Astrocyte (in vitro differentiated cells and primary cell): ENCODE data around the gene SNAPC1. TPM values are rescaled to one million over a fixed set of nuclear protein-coding genes. Genes with fewer than 3 reads are reported as not detected.

Experiments
- DNase-seq: peaks from one replicate; pipeline ENCODE4 v3.0.0-alpha.2; 2010; ENCODE audit warnings: low read depth
- FAIRE-seq: peaks from 2 replicates; lab custom pipeline; 2011; peaks lifted over from hg19 to GRCh38; lab: Jason Lieb, UNC
- H2AFZ ChIP-seq: 2 replicates; pipeline ENCODE4 v1.6.0; 2012; ENCODE audit warnings: low read depth, low read length, inconsistent platforms
- H3K27ac ChIP-seq: 2 replicates; pipeline ENCODE4 v1.5.1; 2011; ENCODE audit warnings: low read depth, low read length, inconsistent platforms
- H3K27me3 ChIP-seq: 2 replicates; pipeline ENCODE4 v1.6.0; 2011; ENCODE audit warnings: low read length, inconsistent platforms; ENCODE audit not compliant: insufficient read depth
- H3K36me3 ChIP-seq: 2 replicates; pipeline ENCODE4 v1.5.1; 2011; ENCODE audit warnings: low read length, inconsistent platforms; ENCODE audit not compliant: insufficient read depth
- H3K4me1 ChIP-seq: 2 replicates; pipeline ENCODE4 v1.5.1; 2011; ENCODE audit warnings: low read length, inconsistent platforms; ENCODE audit not compliant: insufficient read depth
- H3K4me2 ChIP-seq: 2 replicates; pipeline ENCODE4 v1.6.0; 2012; ENCODE audit warnings: low read length, inconsistent platforms
- H3K4me3 ChIP-seq: 2 replicates; pipeline ENCODE4 v1.5.1; 2011; ENCODE audit warnings: low read depth, mild to moderate bottlenecking, low read length, inconsistent platforms; ENCODE audit not compliant: insufficient read depth
- H3K79me2 ChIP-seq: 2 replicates; pipeline ENCODE4 v1.6.0; 2012; ENCODE audit warnings: mild to moderate bottlenecking, low read length, inconsistent platforms; ENCODE audit not compliant: insufficient read depth
- H3K9ac ChIP-seq: 2 replicates; pipeline ENCODE4 v1.6.0; 2012; ENCODE audit warnings: mild to moderate bottlenecking, low read length, inconsistent platforms
- H3K9me3 ChIP-seq: 2 replicates; pipeline ENCODE4 v1.5.1; 2012; ENCODE audit warnings: low read depth, mild to moderate bottlenecking, low read length, inconsistent platforms; ENCODE audit not compliant: insufficient read depth
- H4K20me1 ChIP-seq: 2 replicates; pipeline ENCODE4 v1.6.0; 2012; ENCODE audit warnings: low read length, inconsistent platforms; ENCODE audit not compliant: insufficient read depth
- H3K27ac Mint-ChIP-seq: one replicate; pipeline ENCODE4 v1.8.0; 2021; ENCODE audit warnings: mild to moderate bottlenecking, mixed read lengths; ENCODE audit not compliant: unreplicated experiment
- H3K27me3 Mint-ChIP-seq: one replicate; pipeline ENCODE4 v1.8.0; 2021; ENCODE audit warnings: low read depth, mixed read lengths; ENCODE audit not compliant: unreplicated experiment
- H3K36me3 Mint-ChIP-seq: one replicate; pipeline ENCODE4 v1.8.0; 2021; ENCODE audit warnings: low read depth, mixed read lengths; ENCODE audit not compliant: unreplicated experiment
- H3K4me1 Mint-ChIP-seq: one replicate; pipeline ENCODE4 v1.8.0; 2021; ENCODE audit warnings: low read depth, mixed read lengths; ENCODE audit not compliant: unreplicated experiment
- H3K4me3 Mint-ChIP-seq: one replicate; pipeline ENCODE4 v1.8.0; 2021; ENCODE audit warnings: mild to moderate bottlenecking, moderate library complexity, mixed read lengths; ENCODE audit not compliant: unreplicated experiment
- H3K9me3 Mint-ChIP-seq: one replicate; pipeline ENCODE4 v1.8.0; 2021; ENCODE audit warnings: mild to moderate bottlenecking, mixed read lengths; ENCODE audit not compliant: unreplicated experiment
- EZH2 ChIP-seq: IDR thresholded peaks from 2 replicates; pipeline ENCODE4 v1.6.1; 2012; ENCODE audit warnings: mild to moderate bottlenecking, low read length, inconsistent platforms; ENCODE audit not compliant: insufficient read depth
- total RNA-seq: library from RNA; stranded (reverse); gene quantifications from 2 replicates; pipeline ENCODE4 v1.2.1, GENCODE V29; 2021
- TF ChIP-seq, protein P1 (sequence below): IDR thresholded peaks from 2 replicates; pipeline ENCODE4 v1.5.1; 2011; ENCODE audit warnings: low read depth, mild to moderate bottlenecking, inconsistent platforms, low read length, moderate library complexity; ENCODE audit not compliant: insufficient read depth

Gene SNAPC1
- total RNA-seq, 1 donor from 2014 or later, result 14.1 TPM

DNA sequence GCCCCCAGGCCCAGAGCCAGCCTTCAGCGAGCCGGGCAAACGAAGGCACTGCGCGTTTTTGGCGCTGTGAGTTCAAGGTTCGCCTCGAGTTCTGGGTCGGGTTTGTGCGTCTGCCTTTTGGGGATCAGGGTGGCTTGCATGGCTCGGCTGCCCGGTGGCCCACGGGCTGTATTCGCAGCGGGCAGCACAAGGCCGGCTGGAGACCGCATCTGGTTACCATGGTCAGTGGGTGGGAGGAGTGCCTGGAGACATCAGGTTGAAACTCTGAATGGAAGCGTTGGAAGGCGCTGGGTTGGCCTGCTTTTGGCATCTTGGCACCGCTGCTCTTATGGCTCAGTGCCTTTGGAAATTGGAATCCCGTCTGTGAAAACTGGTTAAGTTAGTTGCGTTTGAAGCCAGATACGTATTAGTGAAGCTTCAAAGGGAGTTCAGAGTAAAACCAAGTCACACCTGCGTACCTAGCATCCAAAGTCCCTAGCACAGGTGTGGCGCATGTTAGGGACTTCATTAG is 50.9 kb downstream of the SNAPC1 start:
- Mint-ChIP-seq H3K27me3 (peaks cover 51% of the 10 kb centered on the region), H3K4me3 (peak overlapping the region; percentile 85), H3K9me3 (peaks cover 2% of the 10 kb centered on the region), H3K36me3 (no peaks in the 10 kb centered on the region), H3K27ac (no peak overlapping the region), H3K4me1 (no peaks in the 10 kb centered on the region)
- no peaks in the 10 kb centered on the region for H4K20me1 ChIP-seq
- no peaks in the 10 kb centered on the region for H3K79me2 ChIP-seq
- H3K4me3 ChIP-seq, result peak overlapping the region; percentile 49
- TF ChIP-seq, protein P1, sequence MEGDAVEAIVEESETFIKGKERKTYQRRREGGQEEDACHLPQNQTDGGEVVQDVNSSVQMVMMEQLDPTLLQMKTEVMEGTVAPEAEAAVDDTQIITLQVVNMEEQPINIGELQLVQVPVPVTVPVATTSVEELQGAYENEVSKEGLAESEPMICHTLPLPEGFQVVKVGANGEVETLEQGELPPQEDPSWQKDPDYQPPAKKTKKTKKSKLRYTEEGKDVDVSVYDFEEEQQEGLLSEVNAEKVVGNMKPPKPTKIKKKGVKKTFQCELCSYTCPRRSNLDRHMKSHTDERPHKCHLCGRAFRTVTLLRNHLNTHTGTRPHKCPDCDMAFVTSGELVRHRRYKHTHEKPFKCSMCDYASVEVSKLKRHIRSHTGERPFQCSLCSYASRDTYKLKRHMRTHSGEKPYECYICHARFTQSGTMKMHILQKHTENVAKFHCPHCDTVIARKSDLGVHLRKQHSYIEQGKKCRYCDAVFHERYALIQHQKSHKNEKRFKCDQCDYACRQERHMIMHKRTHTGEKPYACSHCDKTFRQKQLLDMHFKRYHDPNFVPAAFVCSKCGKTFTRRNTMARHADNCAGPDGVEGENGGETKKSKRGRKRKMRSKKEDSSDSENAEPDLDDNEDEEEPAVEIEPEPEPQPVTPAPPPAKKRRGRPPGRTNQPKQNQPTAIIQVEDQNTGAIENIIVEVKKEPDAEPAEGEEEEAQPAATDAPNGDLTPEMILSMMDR, result no peak
- TF ChIP-seq EZH2, result peak; percentile 54
- H2AFZ ChIP-seq, result peak overlapping the region; percentile 92
- no peak overlapping the region for H3K27ac ChIP-seq
- H3K4me1 ChIP-seq, result no peaks in the 10 kb centered on the region
- no peaks in the 10 kb centered on the region for H3K36me3 ChIP-seq
- FAIRE-seq (no peak), DNase-seq (peak; percentile 5)
- H3K27me3 ChIP-seq, result peaks cover 38% of the 10 kb centered on the region
- H3K9ac ChIP-seq, result peak overlapping the region; percentile 35
- H3K9me3 ChIP-seq, result no peaks in the 10 kb centered on the region
- peak overlapping the region; percentile 89 for H3K4me2 ChIP-seq

DNA sequence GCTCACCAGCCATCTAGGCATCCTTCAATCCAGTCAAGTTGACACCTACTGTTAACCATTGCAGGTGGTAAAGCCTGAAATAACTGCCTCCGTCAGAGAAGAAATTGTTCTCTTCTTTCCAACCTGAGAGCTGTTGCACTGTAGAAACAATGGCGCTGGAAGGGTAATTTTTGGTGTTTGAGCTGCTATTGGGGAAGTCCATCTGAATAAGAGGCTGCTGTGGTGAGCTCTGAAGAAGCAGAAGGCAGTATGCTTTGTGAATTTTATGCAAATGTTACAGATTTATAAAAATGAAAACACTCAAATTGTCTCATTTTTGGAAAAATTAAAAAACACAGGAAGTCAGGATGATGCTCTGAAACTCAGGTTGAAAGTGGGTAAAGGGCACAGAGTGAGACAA is 60.2 kb downstream of the SNAPC1 start:
- Histone ChIP-seq H3K9ac (no peak overlapping the region), H4K20me1 (no peaks in the 10 kb centered on the region), H3K9me3 (no peaks in the 10 kb centered on the region), H3K27ac (no peak overlapping the region), H3K79me2 (no peaks in the 10 kb centered on the region), H3K36me3 (no peaks in the 10 kb centered on the region), H2AFZ (no peak overlapping the region), H3K4me2 (no peak overlapping the region), H3K4me1 (no peaks in the 10 kb centered on the region), H3K4me3 (no peak overlapping the region), H3K27me3 (peaks cover 5% of the 10 kb centered on the region)
- Mint-ChIP-seq H3K4me3 (no peak overlapping the region), H3K36me3 (peaks cover 5% of the 10 kb centered on the region), H3K27me3 (peaks cover 3% of the 10 kb centered on the region), H3K9me3 (peaks cover 2% of the 10 kb centered on the region), H3K4me1 (peaks cover 4% of the 10 kb centered on the region), H3K27ac (no peak overlapping the region)
- DNase-seq, result no peak
- no peak for FAIRE-seq
- TF ChIP-seq, protein P1, result no peak
- no peak for TF ChIP-seq EZH2

DNA sequence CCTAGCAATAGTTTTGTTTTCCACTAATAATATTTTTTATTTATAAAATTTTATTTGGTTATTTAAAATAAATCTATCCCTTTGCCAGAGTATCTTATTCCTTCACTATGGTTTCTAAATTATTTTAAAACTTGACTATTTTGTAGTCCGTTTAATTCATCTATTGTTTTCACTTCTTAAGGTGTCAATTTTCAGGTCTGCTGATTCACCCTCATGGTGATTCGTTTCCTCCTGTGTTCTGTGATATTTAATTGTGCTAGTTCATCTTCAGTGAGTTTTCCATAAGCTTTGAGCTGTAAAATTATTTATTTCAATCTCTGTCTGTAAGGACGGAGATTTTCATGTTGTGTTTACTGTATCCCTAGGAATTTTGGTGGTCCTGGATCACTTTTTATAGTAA is 70.6 kb downstream of the SNAPC1 start:
- Histone ChIP-seq H3K79me2 (no peaks in the 10 kb centered on the region), H3K36me3 (no peaks in the 10 kb centered on the region), H3K4me2 (no peak overlapping the region), H3K4me3 (no peak overlapping the region), H4K20me1 (no peaks in the 10 kb centered on the region), H3K4me1 (no peaks in the 10 kb centered on the region), H3K9ac (no peak overlapping the region), H3K27me3 (no peaks in the 10 kb centered on the region), H3K27ac (no peak overlapping the region), H3K9me3 (no peaks in the 10 kb centered on the region), H2AFZ (no peak overlapping the region)
- no peaks in the 10 kb centered on the region for H3K27me3 Mint-ChIP-seq
- H3K4me1 Mint-ChIP-seq, result peaks cover 1% of the 10 kb centered on the region
- H3K27ac Mint-ChIP-seq, result no peak overlapping the region
- TF ChIP-seq, protein P1, result no peak
- no peak for TF ChIP-seq EZH2
- no peaks in the 10 kb centered on the region for H3K36me3 Mint-ChIP-seq
- DNase-seq, result no peak
- no peaks in the 10 kb centered on the region for H3K9me3 Mint-ChIP-seq
- no peak overlapping the region for H3K4me3 Mint-ChIP-seq
- FAIRE-seq, result no peak
